NB4 (cell line): ENCODE data around the gene EXOC7.

ENCODE experiments used
- DNase-seq: peaks from one replicate; pipeline ENCODE4 v3.0.0; 2010; ENCODE audit warnings: low read depth
- H3K4me3 ChIP-seq: one replicate; pipeline ENCODE4 v1.5.1; 2011; ENCODE audit warnings: mild to moderate bottlenecking, low read depth, low read length, moderate library complexity
- MYC ChIP-seq: IDR thresholded peaks from 2 replicates; pipeline ENCODE4 v1.6.1; 2011; ENCODE audit warnings: low read depth, low read length
- POLR2A ChIP-seq: IDR thresholded peaks from 2 replicates; pipeline ENCODE4 v1.6.1; 2011; ENCODE audit warnings: mild to moderate bottlenecking; ENCODE audit not compliant: insufficient read length; ENCODE audit errors: extremely low read depth
- TF ChIP-seq, protein P1 (sequence below): IDR thresholded peaks from 2 replicates; pipeline ENCODE4 v1.6.1; 2011; ENCODE audit warnings: low read depth, low read length
- TF ChIP-seq, protein P2 (sequence below): IDR thresholded peaks from one replicate; pipeline ENCODE4 v1.5.1; 2012; ENCODE audit warnings: low read depth, low read length

The EXOC7 gene

DNA sequence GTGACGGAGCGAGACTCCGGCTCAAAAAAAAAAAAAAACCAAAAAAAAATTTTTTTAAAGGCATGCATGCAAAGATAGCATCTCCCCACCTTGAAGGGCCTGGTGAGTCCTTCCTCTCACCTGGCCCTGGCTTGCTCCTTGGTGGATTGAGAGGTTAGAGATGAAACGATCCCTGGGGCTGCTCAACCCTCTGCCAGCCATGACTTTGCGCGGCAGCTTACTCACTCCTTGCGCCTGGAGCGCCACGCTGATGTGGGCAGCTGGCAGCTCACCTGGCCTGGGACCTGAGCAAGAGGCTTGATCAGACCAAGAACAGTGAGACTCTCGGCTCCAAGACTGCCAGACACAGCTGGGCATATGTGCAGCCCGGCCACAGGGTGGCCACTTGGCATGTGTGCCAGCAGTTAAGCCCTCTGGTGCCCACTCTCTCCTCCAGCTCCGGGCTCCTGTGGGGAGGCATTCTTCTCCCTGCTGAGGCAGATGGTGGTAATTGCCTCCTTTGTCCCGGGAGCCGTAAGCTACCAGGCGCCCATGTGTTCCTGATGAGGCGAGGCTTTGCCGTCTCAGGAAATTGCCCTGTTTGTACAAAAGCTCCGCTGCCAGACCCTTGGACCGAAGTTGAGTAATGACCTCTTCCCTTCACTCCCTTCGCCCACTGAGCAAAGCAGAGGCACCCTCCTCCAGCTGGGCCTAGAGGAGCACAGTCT, 71.4 kb downstream of the EXOC7 start:
- no peak for TF ChIP-seq MYC
- no peak for TF ChIP-seq POLR2A
- TF ChIP-seq, protein P1, sequence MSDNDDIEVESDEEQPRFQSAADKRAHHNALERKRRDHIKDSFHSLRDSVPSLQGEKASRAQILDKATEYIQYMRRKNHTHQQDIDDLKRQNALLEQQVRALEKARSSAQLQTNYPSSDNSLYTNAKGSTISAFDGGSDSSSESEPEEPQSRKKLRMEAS, result no peak
- TF ChIP-seq, protein P2, sequence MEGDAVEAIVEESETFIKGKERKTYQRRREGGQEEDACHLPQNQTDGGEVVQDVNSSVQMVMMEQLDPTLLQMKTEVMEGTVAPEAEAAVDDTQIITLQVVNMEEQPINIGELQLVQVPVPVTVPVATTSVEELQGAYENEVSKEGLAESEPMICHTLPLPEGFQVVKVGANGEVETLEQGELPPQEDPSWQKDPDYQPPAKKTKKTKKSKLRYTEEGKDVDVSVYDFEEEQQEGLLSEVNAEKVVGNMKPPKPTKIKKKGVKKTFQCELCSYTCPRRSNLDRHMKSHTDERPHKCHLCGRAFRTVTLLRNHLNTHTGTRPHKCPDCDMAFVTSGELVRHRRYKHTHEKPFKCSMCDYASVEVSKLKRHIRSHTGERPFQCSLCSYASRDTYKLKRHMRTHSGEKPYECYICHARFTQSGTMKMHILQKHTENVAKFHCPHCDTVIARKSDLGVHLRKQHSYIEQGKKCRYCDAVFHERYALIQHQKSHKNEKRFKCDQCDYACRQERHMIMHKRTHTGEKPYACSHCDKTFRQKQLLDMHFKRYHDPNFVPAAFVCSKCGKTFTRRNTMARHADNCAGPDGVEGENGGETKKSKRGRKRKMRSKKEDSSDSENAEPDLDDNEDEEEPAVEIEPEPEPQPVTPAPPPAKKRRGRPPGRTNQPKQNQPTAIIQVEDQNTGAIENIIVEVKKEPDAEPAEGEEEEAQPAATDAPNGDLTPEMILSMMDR, result no peak
- no peak for DNase-seq
- no peak overlapping the region for H3K4me3 ChIP-seq
